Adrenal gland (tissue), 5 donors: ENCODE data around the gene FJX1.

Experiments
- CTCF ChIP-seq, 6 experiments: fragments of 450-650 bp in 4 of 6; fragments of 200-600 bp in 2 of 6; sonication (generic) in 1 of 6; IDR thresholded peaks; 1 replicate in 5 of 6; 2 replicates in 1 of 6; pipeline versions ENCODE4 v1.5.1 to v1.8.0; 2016 to 2021; ENCODE audit warnings: antibody characterized with exemption in 6 of 6, mild to moderate bottlenecking in 2 of 6, moderate library complexity in 1 of 6
- POLR2A ChIP-seq, 2 donors: fragments of 450-650 bp; IDR thresholded peaks; one replicate each; pipeline ENCODE4 v1.6.1; 2017; ENCODE audit warnings: antibody characterized with exemption in 2 of 2, mild to moderate bottlenecking in 2 of 2, moderate library complexity in 1 of 2
- donor health status: DM: no; HTN: no; CAD: no.

- TF ChIP-seq POLR2A (IDR thresholded peaks at IDR 0.05) (no peak), CTCF (IDR thresholded peaks at IDR 0.05) (no peak)
Observed at GRCh38 chr11:35585416-35585815, 32.8 kb upstream of the FJX1 start.
